HG03196 (cell line): ENCODE measurements around the gene PLIN5.

Experiments
- ATAC-seq: cut with Tn5 transposase; IDR thresholded peaks from one replicate; pipeline ENCODE4 v1.9.1; 2021; ENCODE audit not compliant: unreplicated experiment

PLIN5 gene

GRCh38 chr19:4524808-4525562, 10.0 kb downstream of the PLIN5 start:
- no peak for ATAC-seq

- no peak for ATAC-seq
Observed at GRCh38 chr19:4523306-4524110, 11.5 kb downstream of the PLIN5 start.

- ATAC-seq = no peak
Observed at GRCh38 chr19:4522291-4523002, 12.6 kb downstream of the PLIN5 start.

GRCh38 chr19:4521888-4522242, 13.2 kb downstream of the PLIN5 start:
- no peak for ATAC-seq

- ATAC-seq = no peak
Observed at GRCh38 chr19:4521170-4521887, 13.7 kb downstream of the PLIN5 start.

GRCh38 chr19:4519521-4520277, 15.3 kb downstream of the PLIN5 start:
- ATAC-seq = no peak

- ATAC-seq = no peak
Observed at GRCh38 chr19:4519172-4519496, 15.9 kb downstream of the PLIN5 start.

GRCh38 chr19:4518345-4519171, 16.5 kb downstream of the PLIN5 start, which contains the start of gene PLIN4:
Gene PLIN4, minus strand, starts transcription at chr19:4518486. Its CDS starts 214 bp downstream, at chr19:4518272.
- ATAC-seq = no peak

GRCh38 chr19:4517451-4518057, 17.5 kb downstream of the PLIN5 start:
- no peak for ATAC-seq

- no peak for ATAC-seq
Observed at GRCh38 chr19:4516939-4517300, 18.1 kb downstream of the PLIN5 start.

GRCh38 chr19:4516199-4516938, 18.7 kb downstream of the PLIN5 start:
- ATAC-seq = no peak

GRCh38 chr19:4515732-4516131, 19.3 kb downstream of the PLIN5 start:
- no peak for ATAC-seq

GRCh38 chr19:4513248-4513647, 21.8 kb downstream of the PLIN5 start:
- no peak for ATAC-seq

GRCh38 chr19:4512070-4512469, 23.0 kb downstream of the PLIN5 start:
- ATAC-seq = no peak

- no peak for ATAC-seq
Observed at GRCh38 chr19:4511300-4512054, 23.5 kb downstream of the PLIN5 start.

- no peak for ATAC-seq
Observed at GRCh38 chr19:4510435-4511255, 24.4 kb downstream of the PLIN5 start.

GRCh38 chr19:4508698-4509097, 26.3 kb downstream of the PLIN5 start:
- ATAC-seq = no peak
